ENCODE results near the gene PPP6R3. TPM values are rescaled to one million over a fixed set of nuclear protein-coding genes. Genes with fewer than 3 reads are reported as not detected.

The PPP6R3 gene
- polyA plus RNA-seq, 1 experiment, result 58.5 TPM

DNA sequence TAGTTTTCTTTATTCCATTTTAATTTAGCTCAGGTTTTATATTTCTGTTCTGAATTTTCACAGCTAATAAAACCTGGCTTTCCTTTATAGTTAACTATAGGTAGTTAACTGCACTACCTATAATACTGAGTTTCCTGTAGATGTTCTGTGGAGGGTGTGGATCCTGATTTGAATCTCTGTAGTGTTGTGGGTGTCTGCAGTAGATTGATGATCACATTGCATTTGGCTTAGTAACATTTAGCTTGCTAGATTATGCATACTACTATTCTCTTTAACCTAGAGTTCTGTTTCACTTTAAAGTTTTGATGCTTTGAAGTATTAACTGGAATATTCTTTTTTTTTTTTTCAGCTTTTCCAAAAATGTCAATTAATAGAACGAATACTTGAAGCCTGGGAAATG, 110.1 kb downstream of the PPP6R3 start:
- CTCF ChIA-PET, result interaction anchor here (0.6 to 2.4 kb wide), 2 partner anchors 13 to 229 kb away, joined by 5 to 6 read pairs; no protein-coding TSS in a partner anchor
- no peaks in the 10 kb centered on the region for H3K9me3 ChIP-seq (ENCODE audit: control insufficient read depth, insufficient read depth, low read length)
- DNase-seq (ENCODE audit: low read depth, low spot score), result no peak
- H3K4me3 ChIP-seq (ENCODE audit: low read depth, low read length), result no peak overlapping the region
- POLR2A ChIA-PET, result no interaction called here
- no peak overlapping the region for H3K27ac ChIP-seq (ENCODE audit: low read depth, low read length)
- no peaks in the 10 kb centered on the region for H3K27me3 ChIP-seq (ENCODE audit: control insufficient read depth, insufficient read depth, low read length)
- TF ChIP-seq, protein P1, sequence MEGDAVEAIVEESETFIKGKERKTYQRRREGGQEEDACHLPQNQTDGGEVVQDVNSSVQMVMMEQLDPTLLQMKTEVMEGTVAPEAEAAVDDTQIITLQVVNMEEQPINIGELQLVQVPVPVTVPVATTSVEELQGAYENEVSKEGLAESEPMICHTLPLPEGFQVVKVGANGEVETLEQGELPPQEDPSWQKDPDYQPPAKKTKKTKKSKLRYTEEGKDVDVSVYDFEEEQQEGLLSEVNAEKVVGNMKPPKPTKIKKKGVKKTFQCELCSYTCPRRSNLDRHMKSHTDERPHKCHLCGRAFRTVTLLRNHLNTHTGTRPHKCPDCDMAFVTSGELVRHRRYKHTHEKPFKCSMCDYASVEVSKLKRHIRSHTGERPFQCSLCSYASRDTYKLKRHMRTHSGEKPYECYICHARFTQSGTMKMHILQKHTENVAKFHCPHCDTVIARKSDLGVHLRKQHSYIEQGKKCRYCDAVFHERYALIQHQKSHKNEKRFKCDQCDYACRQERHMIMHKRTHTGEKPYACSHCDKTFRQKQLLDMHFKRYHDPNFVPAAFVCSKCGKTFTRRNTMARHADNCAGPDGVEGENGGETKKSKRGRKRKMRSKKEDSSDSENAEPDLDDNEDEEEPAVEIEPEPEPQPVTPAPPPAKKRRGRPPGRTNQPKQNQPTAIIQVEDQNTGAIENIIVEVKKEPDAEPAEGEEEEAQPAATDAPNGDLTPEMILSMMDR (IDR thresholded peaks at IDR 0.05; ENCODE audit: low read depth, low read length), result no peak

- CTCF ChIA-PET, result interaction anchor here (0.7 kb wide), 1 partner anchor 9 kb away, joined by 4 read pairs; no protein-coding TSS in a partner anchor
- no peak overlapping the region for H3K4me3 ChIP-seq (ENCODE audit: low read depth, low read length)
- TF ChIP-seq, protein P1 (IDR thresholded peaks at IDR 0.05; ENCODE audit: low read depth, low read length), result no peak
- H3K27me3 ChIP-seq (ENCODE audit: control insufficient read depth, insufficient read depth, low read length), result no peaks in the 10 kb centered on the region
- DNase-seq (ENCODE audit: low read depth, low spot score), result no peak
- no peaks in the 10 kb centered on the region for H3K9me3 ChIP-seq (ENCODE audit: control insufficient read depth, insufficient read depth, low read length)
- no peak overlapping the region for H3K27ac ChIP-seq (ENCODE audit: low read depth, low read length)
- POLR2A ChIA-PET, result interaction anchor here (0.6 kb wide), 1 partner anchor 254 kb away, joined by 9 read pairs; no protein-coding TSS in a partner anchor
These were observed 113.8 kb downstream of the PPP6R3 start for GRCh38 chr11:68574308-68574707.

DNA sequence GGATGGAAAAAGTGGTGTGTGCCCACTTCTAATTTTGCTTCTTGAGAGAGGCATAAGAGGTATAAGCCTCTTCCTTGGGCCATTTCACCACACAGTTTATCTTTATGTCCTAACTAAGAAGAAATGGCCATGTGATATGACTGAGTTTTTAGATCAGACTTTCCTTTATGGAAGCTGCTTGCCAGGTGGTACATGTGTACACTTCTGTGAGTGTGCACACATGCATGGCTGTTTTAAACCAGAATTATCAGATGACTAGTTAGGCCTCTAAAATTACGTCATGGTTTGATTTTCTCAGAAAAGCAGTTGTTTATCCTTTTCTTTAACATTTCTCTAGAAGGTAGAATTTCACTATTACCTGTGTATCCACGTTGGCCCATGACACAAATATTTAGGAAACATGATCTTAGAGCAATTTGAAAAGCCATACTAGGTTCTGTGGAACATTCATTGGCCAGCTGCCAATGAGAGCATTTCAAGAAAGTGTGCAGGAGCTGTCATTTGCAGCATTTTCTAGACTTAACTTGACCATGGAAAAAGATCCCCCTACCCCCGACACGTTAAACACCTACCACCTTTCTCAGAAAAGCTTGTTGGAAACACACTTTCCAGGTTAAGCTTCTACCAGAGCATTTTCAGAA, 114.6 kb downstream of the PPP6R3 start:
- TF ChIP-seq, protein P1 (IDR thresholded peaks at IDR 0.05; ENCODE audit: low read depth, low read length), result no peak
- Histone ChIP-seq H3K9me3 (ENCODE audit: control insufficient read depth, insufficient read depth, low read length) (no peaks in the 10 kb centered on the region), H3K27me3 (ENCODE audit: control insufficient read depth, insufficient read depth, low read length) (no peaks in the 10 kb centered on the region), H3K4me3 (ENCODE audit: low read depth, low read length) (no peak overlapping the region), H3K27ac (ENCODE audit: low read depth, low read length) (no peak overlapping the region)
- POLR2A ChIA-PET, result interaction anchor here (0.6 kb wide), 1 partner anchor 255 kb away, joined by 9 read pairs; no protein-coding TSS in a partner anchor
- CTCF ChIA-PET, result interaction anchor here (1.1 kb wide), 1 partner anchor 9 kb away, joined by 4 read pairs; no protein-coding TSS in a partner anchor
- DNase-seq (ENCODE audit: low read depth, low spot score), result no peak

GRCh38 chr11:68579455-68579854, 118.9 kb downstream of the PPP6R3 start:
- CTCF ChIA-PET, result interaction anchor here (0.6 kb wide), 1 partner anchor 110 kb away, joined by 3 read pairs; no protein-coding TSS in a partner anchor

DNA sequence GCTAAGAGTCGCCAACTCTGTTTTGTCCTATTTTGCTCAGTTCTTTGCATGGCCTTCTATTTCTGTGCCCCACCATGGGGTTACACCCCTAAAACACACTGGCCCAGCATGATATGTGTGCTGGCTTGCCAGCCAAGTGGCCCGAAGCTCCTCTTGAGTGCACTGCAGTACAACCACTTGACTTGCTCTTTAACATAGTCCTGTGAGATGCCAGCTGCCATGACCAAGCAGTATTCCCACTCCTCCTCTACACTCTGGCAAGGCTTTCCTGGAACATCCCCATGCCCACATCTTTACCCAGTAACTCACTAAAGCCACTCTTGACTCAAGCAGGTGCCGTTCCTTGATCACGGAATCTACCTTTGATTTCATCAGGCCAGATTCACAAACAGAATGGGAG, 120.9 kb downstream of the PPP6R3 start:
- DNase-seq (ENCODE audit: low read depth, low spot score), result no peak
- CTCF ChIA-PET, result interaction anchor here (0.6 kb wide), 1 partner anchor 53 kb away, joined by 4 read pairs; no protein-coding TSS in a partner anchor
- no peaks in the 10 kb centered on the region for H3K9me3 ChIP-seq (ENCODE audit: control insufficient read depth, insufficient read depth, low read length)
- TF ChIP-seq, protein P1 (IDR thresholded peaks at IDR 0.05; ENCODE audit: low read depth, low read length), result no peak
- H3K27me3 ChIP-seq (ENCODE audit: control insufficient read depth, insufficient read depth, low read length), result no peaks in the 10 kb centered on the region
- H3K4me3 ChIP-seq (ENCODE audit: low read depth, low read length), result no peak overlapping the region
- POLR2A ChIA-PET, result no interaction called here
- H3K27ac ChIP-seq (ENCODE audit: low read depth, low read length), result no peak overlapping the region

More at GRCh38 chr11:68579455-68579854, 118.9 kb downstream of the PPP6R3 start:
- POLR2A ChIA-PET, result no interaction called here
- DNase-seq (ENCODE audit: low read depth, low spot score), result no peak
- Histone ChIP-seq H3K4me3 (ENCODE audit: low read depth, low read length) (no peak overlapping the region), H3K9me3 (ENCODE audit: control insufficient read depth, insufficient read depth, low read length) (no peaks in the 10 kb centered on the region), H3K27me3 (ENCODE audit: control insufficient read depth, insufficient read depth, low read length) (no peaks in the 10 kb centered on the region), H3K27ac (ENCODE audit: low read depth, low read length) (no peak overlapping the region)
- TF ChIP-seq, protein P1 (IDR thresholded peaks at IDR 0.05; ENCODE audit: low read depth, low read length), result no peak

All from AG04450 (cell line).